VCaP (cell line): ENCODE data around the gene DIP2A.

Source experiments
- H3K27ac ChIP-seq: fragments of 450-650 bp; 2 replicates; pipeline ENCODE4 v1.5.1; 2017
- TF ChIP-seq, protein P1 (sequence below): fragments of 450-650 bp; conservative IDR thresholded peaks from 2 replicates; pipeline ENCODE4 v1.5.1; 2017; ENCODE audit warnings: mild to moderate bottlenecking, moderate library complexity

The DIP2A gene

GRCh38 chr21:46549650-46550049, 91.0 kb downstream of the DIP2A start:
- no peak overlapping the region for H3K27ac ChIP-seq
- TF ChIP-seq, protein P1, sequence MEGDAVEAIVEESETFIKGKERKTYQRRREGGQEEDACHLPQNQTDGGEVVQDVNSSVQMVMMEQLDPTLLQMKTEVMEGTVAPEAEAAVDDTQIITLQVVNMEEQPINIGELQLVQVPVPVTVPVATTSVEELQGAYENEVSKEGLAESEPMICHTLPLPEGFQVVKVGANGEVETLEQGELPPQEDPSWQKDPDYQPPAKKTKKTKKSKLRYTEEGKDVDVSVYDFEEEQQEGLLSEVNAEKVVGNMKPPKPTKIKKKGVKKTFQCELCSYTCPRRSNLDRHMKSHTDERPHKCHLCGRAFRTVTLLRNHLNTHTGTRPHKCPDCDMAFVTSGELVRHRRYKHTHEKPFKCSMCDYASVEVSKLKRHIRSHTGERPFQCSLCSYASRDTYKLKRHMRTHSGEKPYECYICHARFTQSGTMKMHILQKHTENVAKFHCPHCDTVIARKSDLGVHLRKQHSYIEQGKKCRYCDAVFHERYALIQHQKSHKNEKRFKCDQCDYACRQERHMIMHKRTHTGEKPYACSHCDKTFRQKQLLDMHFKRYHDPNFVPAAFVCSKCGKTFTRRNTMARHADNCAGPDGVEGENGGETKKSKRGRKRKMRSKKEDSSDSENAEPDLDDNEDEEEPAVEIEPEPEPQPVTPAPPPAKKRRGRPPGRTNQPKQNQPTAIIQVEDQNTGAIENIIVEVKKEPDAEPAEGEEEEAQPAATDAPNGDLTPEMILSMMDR: no peak

- H3K27ac ChIP-seq: no peak overlapping the region
- TF ChIP-seq, protein P1: no peak
Observed at GRCh38 chr21:46550116-46550941, 91.6 kb downstream of the DIP2A start.

DNA sequence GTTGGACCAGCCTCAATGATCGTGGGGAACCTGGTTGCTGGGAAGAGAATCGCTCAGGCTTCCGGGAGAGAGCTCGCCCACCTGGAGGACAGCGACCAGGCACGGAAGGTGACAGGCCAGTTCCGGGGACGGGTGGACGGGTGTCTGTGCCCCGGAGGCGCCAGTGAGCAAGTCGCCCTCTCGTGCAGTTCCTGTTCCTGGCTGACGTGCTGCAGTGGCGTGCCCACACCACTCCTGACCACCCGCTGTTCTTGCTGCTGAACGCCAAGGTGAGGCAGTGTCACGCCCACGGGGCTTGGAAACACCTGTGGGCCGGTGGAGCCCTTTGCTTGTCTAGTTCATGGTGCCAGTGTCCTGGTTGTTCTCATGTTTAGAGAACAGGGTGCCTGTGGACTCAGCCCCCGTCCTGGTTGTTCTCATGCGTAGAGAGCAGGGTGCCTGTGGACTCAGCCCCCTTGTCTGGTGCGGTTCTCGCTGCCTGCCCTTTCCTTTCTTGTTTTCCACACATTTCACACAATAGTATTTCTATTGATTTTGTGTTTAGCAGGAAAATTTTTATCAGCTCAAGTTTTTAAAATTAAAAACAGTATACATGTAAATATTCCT, 93.0 kb downstream of the DIP2A start:
- no peak overlapping the region for H3K27ac ChIP-seq
- TF ChIP-seq, protein P1: no peak

DNA sequence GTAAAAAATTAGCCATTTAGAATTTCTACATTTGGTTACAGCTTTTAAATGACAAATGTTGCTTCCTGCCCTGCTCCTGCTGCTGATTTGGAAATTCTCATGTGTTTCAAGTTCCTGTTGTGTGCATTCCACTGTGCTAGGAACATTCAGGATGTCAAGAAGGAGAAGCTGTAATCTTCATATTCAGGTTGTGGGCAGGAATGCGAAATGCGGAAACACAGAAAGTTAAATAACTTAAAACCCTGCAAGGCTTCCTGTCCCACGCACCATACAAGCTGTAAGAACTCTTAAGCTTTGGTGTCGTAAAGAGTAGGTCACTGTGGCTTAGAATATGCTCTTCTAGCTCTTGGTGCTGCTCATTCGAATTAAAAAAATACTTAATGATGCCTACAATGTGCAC, 93.6 kb downstream of the DIP2A start:
- TF ChIP-seq, protein P1: no peak

GRCh38 chr21:46552865-46553379, 94.2 kb downstream of the DIP2A start:
- H3K27ac ChIP-seq: no peak overlapping the region
- TF ChIP-seq, protein P1: no peak

More for the DNA sequence above, 93.6 kb downstream of the DIP2A start:
- no peak overlapping the region for H3K27ac ChIP-seq

DNA sequence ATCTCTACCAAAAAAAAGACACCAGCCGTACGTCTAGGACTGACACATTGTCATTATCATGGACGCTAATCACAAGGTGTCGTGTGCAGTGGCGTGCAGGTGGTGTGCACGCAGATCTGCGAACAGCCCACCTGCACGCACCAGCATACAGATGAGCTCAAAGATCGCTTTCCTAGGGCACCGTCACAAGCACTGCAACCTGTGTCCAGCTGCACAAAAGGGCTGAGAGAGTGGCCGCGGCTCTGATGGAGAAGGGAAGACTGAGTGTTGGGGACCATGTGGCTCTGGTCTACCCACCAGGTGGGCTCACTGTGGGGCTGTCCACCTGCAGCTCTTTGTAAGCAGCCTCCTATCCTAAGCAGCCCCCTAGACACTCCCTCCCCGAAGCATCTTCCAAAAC, 95.3 kb downstream of the DIP2A start:
- TF ChIP-seq, protein P1: no peak
- H3K27ac ChIP-seq: no peak overlapping the region

DNA sequence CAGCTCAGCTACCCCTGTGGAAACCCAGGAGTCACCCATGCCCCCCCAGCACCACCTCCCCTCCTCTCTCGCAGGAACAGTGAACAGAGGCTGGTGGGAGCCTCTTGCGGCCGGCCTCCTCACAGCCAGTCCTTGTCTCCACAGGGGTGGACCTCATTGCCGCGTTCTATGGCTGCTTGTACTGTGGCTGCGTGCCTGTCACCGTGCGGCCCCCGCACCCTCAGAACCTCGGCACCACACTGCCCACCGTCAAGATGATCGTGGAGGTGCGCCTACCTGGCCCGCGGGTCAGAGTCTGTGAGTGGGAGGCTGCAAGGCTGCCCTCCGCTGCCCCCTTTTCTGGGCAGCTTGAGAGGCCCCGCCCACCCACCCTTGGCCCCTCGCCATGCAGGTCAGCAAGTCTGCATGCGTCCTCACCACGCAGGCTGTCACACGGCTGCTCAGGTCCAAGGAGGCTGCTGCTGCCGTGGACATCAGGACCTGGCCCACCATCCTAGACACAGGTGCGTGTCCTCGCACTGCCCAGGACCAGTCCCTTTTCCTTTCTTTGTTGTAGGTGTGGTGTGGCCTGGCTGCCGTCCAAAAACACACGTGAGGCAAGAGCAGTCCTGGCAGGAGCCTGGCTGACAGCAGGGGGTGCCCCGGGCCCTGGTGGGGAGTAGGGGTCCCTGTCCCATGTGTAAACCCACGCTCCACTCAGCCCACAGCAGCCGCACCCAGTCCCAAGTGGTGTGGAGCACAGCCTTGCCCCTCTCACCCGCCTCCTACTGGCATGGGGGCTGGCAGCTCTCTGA, 95.9 kb downstream of the DIP2A start:
- TF ChIP-seq, protein P1: no peak
- H3K27ac ChIP-seq: no peak overlapping the region
